HEK293 (cell line): ENCODE measurements around the gene KRT80.

Source experiments
- CTCF ChIP-seq: fragments of 450-650 bp; formaldehyde crosslinking; IDR thresholded peaks from 2 replicates; pipeline ENCODE4 v1.5.1; 2016; ENCODE audit warnings: missing biosample characterization, missing genetic modification characterization
- KLF9 ChIP-seq: fragments of 450-650 bp; formaldehyde crosslinking; IDR thresholded peaks from 2 replicates; pipeline ENCODE4 v1.5.1; 2016; ENCODE audit warnings: missing biosample characterization, missing genetic modification characterization, low read depth
- PATZ1 ChIP-seq: fragments of 450-650 bp; formaldehyde crosslinking; IDR thresholded peaks from 2 replicates; pipeline ENCODE4 v1.5.1; 2016; ENCODE audit warnings: missing biosample characterization, missing genetic modification characterization
- PBX3 ChIP-seq: sonication (generic); formaldehyde crosslinking; IDR thresholded peaks from 2 replicates; pipeline ENCODE4 v1.8.1; 2022; ENCODE audit warnings: mild to moderate bottlenecking, moderate library complexity, missing genetic modification reagents
- REST ChIP-seq: fragments of 450-650 bp; formaldehyde crosslinking; IDR thresholded peaks from 2 replicates; pipeline ENCODE4 v1.5.1; 2016; ENCODE audit warnings: missing biosample characterization, missing genetic modification characterization
- ZBTB11 ChIP-seq: fragments of 450-650 bp; formaldehyde crosslinking; conservative IDR thresholded peaks from 2 replicates; pipeline ENCODE4 v1.5.1; 2016; ENCODE audit warnings: low read depth, missing biosample characterization, missing genetic modification characterization
- ZFP37 ChIP-seq: fragments of 450-650 bp; formaldehyde crosslinking; IDR thresholded peaks from 2 replicates; pipeline ENCODE4 v1.5.1; 2016; ENCODE audit warnings: missing biosample characterization, missing genetic modification characterization
- ZNF10 ChIP-seq: fragments of 450-650 bp; formaldehyde crosslinking; IDR thresholded peaks from 2 replicates; pipeline ENCODE4 v1.5.1; 2017; ENCODE audit warnings: missing biosample characterization, missing genetic modification characterization
- ZNF140 ChIP-seq: fragments of 450-650 bp; formaldehyde crosslinking; IDR thresholded peaks from 2 replicates; pipeline ENCODE4 v1.5.1; 2016; ENCODE audit warnings: missing biosample characterization, missing genetic modification characterization
- ZNF501 ChIP-seq: fragments of 450-650 bp; formaldehyde crosslinking; IDR thresholded peaks from 2 replicates; pipeline ENCODE4 v1.5.1; 2016; ENCODE audit warnings: missing biosample characterization, missing genetic modification characterization
- ZNF600 ChIP-seq: fragments of 450-650 bp; formaldehyde crosslinking; IDR thresholded peaks from 2 replicates; pipeline ENCODE4 v1.5.1; 2016; ENCODE audit warnings: missing biosample characterization, missing genetic modification characterization
- ZNF777 ChIP-seq: fragments of 450-650 bp; formaldehyde crosslinking; IDR thresholded peaks from 2 replicates; pipeline ENCODE4 v1.5.1; 2017; ENCODE audit warnings: missing biosample characterization, missing genetic modification characterization, borderline replicate concordance
- ZSCAN23 ChIP-seq: fragments of 450-650 bp; formaldehyde crosslinking; IDR thresholded peaks from 2 replicates; pipeline ENCODE4 v1.5.1; 2016; ENCODE audit warnings: missing biosample characterization, missing genetic modification characterization

- TF ChIP-seq ZSCAN23 (no peak), ZBTB11 (no peak), ZNF501 (tag by site-specific recombination) (no peak), CTCF (tag by site-specific recombination) (no peak), ZNF777 (no peak), ZNF140 (no peak), PATZ1 (tag by site-specific recombination) (no peak), ZFP37 (tag by site-specific recombination) (no peak), PBX3 (CRISPR knock-in tag) (no peak), REST (tag by site-specific recombination) (no peak), ZNF10 (no peak), KLF9 (tag by site-specific recombination) (no peak), ZNF600 (no peak)
Measured at GRCh38 chr12:52182384-52182783, 9.4 kb downstream of the KRT80 start.
